Measurements from ENCODE around the gene HDAC3.
"Not testable (repeated sequence)": the region's sequence is repeated elsewhere in the genome, so short reads cannot be mapped to it uniquely, and the experiment has no call there.

HDAC3 gene

DNA sequence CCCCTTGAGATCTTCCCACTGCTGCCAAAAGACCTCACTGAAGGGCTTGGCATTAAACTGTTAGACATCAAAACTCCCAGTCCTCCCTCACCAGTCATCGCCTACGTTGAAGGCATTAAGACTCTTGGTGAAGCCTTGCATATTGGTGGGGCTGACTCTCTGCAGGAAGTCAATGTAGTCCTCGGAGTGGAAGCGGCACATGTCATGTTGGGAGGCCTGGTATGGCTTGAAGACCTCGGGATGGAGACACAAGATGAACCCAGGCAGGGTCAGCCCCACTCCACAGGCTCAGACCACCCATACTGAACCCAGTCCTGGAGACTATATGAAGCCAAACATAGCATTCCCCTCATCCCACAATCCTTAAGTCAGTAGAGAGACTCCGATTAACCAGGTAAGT, 1.9 kb downstream of the HDAC3 start:
- no peak for DNase-seq (ENCODE audit: low spot score)

DNA sequence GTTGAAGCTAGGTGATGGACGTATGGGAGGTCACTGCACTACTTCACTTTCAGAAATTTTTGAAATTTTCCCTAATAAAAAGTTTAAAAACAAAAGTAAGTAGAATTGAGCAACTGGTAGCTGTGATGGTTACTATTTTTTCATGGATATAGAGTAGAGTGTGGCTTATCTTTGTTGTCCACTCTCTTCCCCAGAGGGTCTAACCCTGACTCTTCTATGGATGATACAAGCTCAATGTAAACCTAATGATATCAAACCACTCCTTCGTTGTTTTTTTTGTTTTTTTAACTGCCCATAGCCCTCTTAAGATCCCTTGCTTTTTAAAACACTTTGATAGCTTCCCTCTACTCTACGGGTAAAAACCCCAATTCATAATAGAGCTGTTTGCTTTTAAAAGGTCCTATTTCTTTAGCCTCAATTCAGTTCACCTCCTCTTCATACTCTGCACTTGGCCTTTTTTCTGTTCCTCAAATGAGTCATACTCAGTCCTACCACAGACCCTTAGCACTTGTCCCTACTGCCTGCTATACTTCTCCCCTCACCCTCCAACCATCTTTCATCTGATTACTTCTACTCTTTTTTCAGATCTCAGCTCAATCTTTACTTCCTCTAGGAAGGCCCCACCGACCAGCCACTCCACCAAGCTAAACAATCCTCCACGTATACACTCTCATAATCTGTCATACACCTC, 2.6 kb downstream of the HDAC3 start:
- DNase-seq (ENCODE audit: low spot score): no peak

DNA sequence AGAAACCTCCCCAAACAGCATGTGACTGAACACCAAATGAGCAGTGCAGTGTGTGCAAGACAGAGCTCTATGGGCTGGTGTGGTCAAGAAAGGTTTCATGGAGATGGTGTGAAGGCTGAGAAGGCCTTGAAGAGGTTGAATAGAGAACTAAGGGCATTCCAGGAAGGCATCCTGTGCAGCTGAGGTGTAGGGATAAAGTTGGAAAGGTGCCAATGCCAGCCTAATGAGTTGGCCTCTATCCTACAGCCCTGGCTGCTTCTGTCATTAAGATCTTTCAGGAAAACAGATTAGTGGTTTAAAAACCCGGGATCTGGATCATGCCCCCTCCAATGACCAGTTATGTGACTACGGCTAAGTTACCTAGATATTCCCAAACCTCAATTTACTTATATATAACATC, 4.0 kb downstream of the HDAC3 start:
- no peak for DNase-seq (ENCODE audit: low spot score)

GRCh38 chr5:141630570-141631140, 6.0 kb downstream of the HDAC3 start:
- no peak for DNase-seq (ENCODE audit: low spot score)

GRCh38 chr5:141628175-141628788, 8.4 kb downstream of the HDAC3 start:
- DNase-seq (ENCODE audit: low spot score): no peak

DNA sequence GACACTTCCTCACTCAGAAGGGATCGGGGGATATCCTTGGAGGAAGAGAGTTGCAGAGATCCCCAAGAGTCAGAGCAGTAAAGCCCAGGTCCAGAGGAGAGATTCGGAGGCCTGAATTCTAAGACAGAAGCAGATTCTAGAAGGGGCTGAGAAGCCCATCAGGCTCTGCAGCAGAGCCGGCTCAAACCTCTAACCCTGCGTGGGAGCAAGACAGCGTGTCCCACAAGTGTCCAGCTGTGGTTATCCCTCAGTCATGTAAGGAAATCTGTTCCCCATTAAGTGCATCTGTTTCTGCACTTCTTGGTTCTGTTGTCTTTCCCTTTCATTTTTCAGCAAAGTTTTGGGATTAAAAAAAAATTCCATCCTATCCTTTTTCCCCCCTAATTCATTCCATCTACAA, 13.0 kb downstream of the HDAC3 start:
- no peak for DNase-seq (ENCODE audit: low spot score)

DNA sequence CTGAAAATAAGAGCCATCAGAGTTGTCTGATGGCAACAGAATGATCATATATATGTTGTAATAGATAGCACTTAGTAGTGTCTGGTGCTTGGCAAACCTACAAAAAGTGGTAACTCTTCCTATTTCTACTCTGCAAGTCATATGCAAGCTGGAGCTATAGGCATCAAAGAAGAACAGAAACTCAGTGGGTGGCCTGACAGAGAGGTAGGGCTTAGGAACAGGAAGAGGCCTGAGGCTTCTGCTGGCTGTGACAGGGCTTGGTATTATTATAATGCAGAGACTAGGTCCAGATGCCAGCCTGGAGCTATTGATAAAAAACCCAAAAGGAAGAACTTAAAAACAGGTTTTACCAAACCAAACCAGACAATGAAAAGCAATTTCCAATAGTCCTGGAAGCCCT, 13.5 kb downstream of the HDAC3 start:
- no peak for DNase-seq (ENCODE audit: low spot score)

DNA sequence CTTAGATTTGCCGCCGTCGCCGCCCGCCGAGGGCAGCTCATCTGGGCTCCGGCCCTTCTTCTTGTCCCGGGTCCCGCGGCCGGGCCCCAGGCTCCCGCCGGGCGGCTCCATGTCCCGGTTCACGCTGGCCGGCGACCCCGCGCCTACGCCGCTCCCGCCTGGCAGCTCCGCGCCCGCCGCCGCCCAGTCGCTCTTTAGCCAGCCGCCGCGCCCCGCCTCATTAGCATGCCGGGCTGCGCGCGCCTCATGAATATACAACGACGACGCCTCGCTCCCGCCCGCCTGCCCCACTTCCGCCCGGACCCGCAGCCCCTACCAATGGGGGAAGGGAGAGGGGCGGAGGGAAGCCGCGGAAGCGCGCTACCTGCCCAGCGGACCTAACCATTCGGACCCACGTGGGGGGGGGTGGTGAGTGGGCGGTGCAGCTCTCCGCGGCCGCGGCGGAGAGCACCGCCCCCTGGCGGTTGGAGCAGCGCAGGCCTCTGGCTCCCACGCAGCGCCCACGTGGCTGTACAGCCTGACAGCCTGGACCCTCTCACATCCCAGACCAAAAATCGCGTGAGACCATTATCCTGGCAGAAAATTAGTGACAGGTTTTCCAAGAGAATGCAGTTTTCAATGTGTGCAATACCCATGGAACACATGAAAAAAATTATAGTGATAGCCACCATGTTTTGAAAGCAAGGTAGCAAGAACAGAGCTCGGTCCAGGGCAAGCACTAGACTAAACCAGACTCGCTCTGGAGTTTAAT, 17.7 kb downstream of the HDAC3 start, which contains the start of gene DIAPH1:
Gene DIAPH1 (minus strand): TSS at position 197 of the 751 bp plus-strand sequence. CDS start 86 bp downstream, at position 111.
- peak; percentile 98 for DNase-seq (ENCODE audit: low spot score)

- peak; percentile 64 for DNase-seq (ENCODE audit: low spot score)
Observed at GRCh38 chr5:141618030-141618803, 18.4 kb downstream of the HDAC3 start.

DNA sequence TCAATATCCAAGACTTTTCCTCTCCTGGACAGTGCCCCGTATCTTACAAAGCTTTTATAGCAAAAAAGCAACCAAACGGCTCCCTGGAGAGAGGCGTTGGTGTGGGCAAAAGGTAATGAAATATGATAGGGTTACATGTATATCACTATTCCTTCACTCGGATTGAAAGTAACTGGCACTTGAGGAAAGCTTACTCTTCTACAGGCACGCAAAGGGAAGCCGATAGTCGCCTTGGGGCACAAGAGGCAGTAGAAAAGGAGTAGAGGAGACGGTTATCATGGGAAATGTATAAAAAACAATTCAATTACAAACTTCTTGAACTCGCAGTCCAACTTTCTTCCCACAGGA, 19.0 kb downstream of the HDAC3 start:
- DNase-seq (ENCODE audit: low spot score): no peak

GRCh38 chr5:141617128-141617527, 19.5 kb downstream of the HDAC3 start:
- no peak for DNase-seq (ENCODE audit: low spot score)

- no peak for DNase-seq (ENCODE audit: low spot score)
Observed at GRCh38 chr5:141615991-141616720, 20.5 kb downstream of the HDAC3 start.

GRCh38 chr5:141613344-141613743, 23.3 kb downstream of the HDAC3 start:
- DNase-seq (ENCODE audit: low spot score): no peak

- no peak for DNase-seq (ENCODE audit: low spot score)
Observed at GRCh38 chr5:141611289-141611688, 25.4 kb downstream of the HDAC3 start.

DNA sequence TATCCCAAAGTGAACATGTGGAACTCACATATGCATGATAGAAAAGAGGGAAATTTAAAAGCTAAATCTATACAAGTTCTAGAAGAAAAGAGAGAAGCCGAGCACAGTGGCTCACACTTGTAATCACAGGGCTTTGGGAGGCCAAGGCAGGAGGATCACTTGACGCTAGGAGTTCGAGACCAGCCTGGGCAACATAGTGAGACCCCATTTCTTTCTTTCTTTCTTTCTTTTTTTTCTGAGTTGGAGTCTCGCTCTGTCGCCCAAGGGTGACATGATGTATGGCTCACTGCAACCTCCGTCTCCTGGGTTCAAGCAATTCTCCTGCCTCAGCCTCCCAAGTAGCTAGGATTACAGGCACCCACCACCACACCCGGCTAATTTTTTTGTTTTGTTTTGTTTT, 26.7 kb downstream of the HDAC3 start:
- DNase-seq (ENCODE audit: low spot score): not testable (repeated sequence)

DNA sequence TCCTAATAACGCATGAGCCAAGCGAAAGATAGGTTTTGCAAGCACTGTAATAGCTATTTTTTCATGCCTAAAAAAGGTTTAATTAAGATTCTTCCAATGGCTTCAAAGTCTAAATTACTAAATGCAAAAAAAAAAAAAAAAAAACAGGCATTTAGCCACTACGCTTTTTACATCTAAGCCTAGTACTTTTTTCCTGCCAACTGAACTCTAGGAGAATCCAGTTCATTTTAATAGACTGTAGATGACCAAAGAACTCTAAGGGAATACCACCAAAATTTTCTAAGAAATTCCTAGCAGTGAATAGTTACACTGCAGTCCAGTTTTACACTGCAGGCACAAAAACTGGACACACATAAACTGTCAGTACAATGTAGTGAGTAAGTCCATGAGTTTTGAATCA, 27.6 kb downstream of the HDAC3 start:
- no peak for DNase-seq (ENCODE audit: low spot score)

DNA sequence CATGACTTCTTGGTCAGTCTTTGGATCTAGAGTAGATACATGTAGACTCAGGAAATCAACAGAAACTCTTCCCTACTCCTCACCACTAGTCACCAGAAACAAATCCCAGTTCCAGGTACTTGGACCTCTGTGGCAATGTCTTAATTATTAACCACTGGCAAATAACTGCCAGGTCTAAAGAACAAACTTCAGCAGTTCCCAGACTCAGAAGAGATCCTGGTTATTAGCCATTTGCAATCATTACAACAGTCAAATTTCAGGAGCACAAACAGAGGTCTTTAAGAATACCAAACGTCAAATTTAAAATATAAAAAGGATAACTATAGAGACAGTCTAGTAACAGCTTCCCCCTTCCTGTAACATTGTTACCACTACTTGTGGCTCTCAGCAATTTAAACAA, 28.1 kb downstream of the HDAC3 start:
- no peak for DNase-seq (ENCODE audit: low spot score)

- no peak for DNase-seq (ENCODE audit: low spot score)
Observed at GRCh38 chr5:141608046-141608445, 28.6 kb downstream of the HDAC3 start.

GRCh38 chr5:141605523-141606277, 30.9 kb downstream of the HDAC3 start:
- DNase-seq (ENCODE audit: low spot score): peak; percentile 85

DNA sequence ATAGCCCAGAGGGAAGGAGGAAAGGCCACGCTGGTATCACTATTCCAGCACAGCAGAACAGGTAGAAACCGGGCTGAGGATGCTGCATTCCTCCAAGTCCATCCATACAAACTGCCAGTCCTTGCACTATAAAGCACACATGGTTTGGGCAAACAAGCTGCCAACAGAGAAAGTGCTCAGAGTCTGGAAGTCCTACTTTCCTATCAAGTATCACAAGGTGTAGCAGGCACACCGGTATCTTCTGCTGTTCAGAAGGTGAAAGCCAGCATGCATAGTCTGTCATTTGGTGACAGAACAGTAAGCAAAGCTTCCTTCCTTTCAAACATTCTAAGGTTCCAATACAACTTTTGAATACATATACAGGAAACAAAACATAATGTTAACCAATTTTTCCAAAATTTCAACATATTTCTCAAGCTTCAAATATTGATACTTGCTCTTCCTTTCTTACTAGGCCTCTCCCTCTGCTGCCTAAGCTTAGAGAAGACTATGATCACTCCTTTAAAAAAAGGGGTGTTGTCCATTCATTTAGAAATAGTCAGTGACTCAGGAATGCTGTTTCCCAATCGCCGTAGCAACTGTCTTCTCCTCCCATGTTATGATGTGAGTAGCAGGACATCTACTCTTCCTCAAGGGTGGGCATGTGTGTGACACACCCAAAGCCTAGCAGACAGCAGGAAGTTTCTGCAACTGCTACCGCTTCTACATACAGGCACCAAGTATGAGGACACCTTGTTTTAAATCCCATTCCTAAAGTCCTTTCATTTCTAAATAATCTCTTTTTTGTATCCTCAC, 32.5 kb downstream of the HDAC3 start:
- peak; percentile 52 for DNase-seq (ENCODE audit: low spot score)
